H9 (cell line): ENCODE data around the gene DIP2A. TPM values are rescaled to one million over a fixed set of nuclear protein-coding genes. Genes with fewer than 3 reads are reported as not detected.

Experiments used
- DNase-seq: peaks from one replicate; pipeline ENCODE4 v3.0.0-alpha.2; 2017
- H2AFZ ChIP-seq: one replicate; pipeline ENCODE4 v1.6.1; 2013; ENCODE audit warnings: mild to moderate bottlenecking, low read length, control low read depth, moderate library complexity
- H2AK5ac ChIP-seq: 2 replicates; pipeline ENCODE4 v1.6.1; 2013; ENCODE audit warnings: low read length, control low read depth, mixed read lengths; ENCODE audit not compliant: insufficient read length
- H2BK120ac ChIP-seq: one replicate; pipeline ENCODE4 v1.6.1; 2013; ENCODE audit warnings: low read depth, mild to moderate bottlenecking, low read length, control low read depth, inconsistent platforms; ENCODE audit not compliant: poor library complexity, severe bottlenecking
- H2BK12ac ChIP-seq: 2 replicates; pipeline ENCODE4 v1.6.1; 2013; ENCODE audit warnings: low read length, control low read depth, mixed read lengths, low read depth; ENCODE audit not compliant: insufficient read length
- H2BK15ac ChIP-seq: 2 replicates; pipeline ENCODE4 v1.6.1; 2013; ENCODE audit warnings: low read depth, low read length, control low read depth
- H2BK20ac ChIP-seq: one replicate; pipeline ENCODE4 v1.6.1; 2013; ENCODE audit warnings: low read depth, mild to moderate bottlenecking, low read length, control low read depth, inconsistent platforms; ENCODE audit not compliant: poor library complexity, severe bottlenecking
- H2BK5ac ChIP-seq: 2 replicates; pipeline ENCODE4 v1.6.1; 2013; ENCODE audit warnings: low read length, control low read depth, mixed read lengths; ENCODE audit not compliant: insufficient read length
- H3K14ac ChIP-seq: 2 replicates; pipeline ENCODE4 v1.6.1; 2013; ENCODE audit warnings: low read length, control low read depth; ENCODE audit not compliant: insufficient read depth
- H3K18ac ChIP-seq: 2 replicates; pipeline ENCODE4 v1.6.1; 2013; ENCODE audit warnings: low read depth, mild to moderate bottlenecking, mixed read lengths, low read length, control low read depth; ENCODE audit not compliant: insufficient read length
- H3K23ac ChIP-seq: 2 replicates; pipeline ENCODE4 v1.6.1; 2013; ENCODE audit warnings: low read length, control low read depth, mixed read lengths, low read depth; ENCODE audit not compliant: insufficient read length
- H3K23me2 ChIP-seq: 2 replicates; pipeline ENCODE4 v1.6.1; 2013; ENCODE audit warnings: low read depth, mild to moderate bottlenecking, mixed read lengths, low read length, control low read depth; ENCODE audit not compliant: insufficient read length, poor library complexity, severe bottlenecking
- H3K27ac ChIP-seq: 2 replicates; pipeline ENCODE4 v1.5.1; 2013; ENCODE audit warnings: low read length, control low read depth, mixed read lengths, low read depth; ENCODE audit not compliant: insufficient read length
- H3K27me3 ChIP-seq: 2 replicates; pipeline ENCODE4 v1.6.1; 2013; ENCODE audit warnings: low read length, control low read depth, inconsistent platforms; ENCODE audit not compliant: insufficient read depth
- H3K4ac ChIP-seq: 2 replicates; pipeline ENCODE4 v1.6.1; 2013; ENCODE audit warnings: low read depth, mild to moderate bottlenecking, control low read depth, inconsistent platforms, low read length, moderate library complexity
- H3K4me1 ChIP-seq: 2 replicates; pipeline ENCODE4 v1.6.1; 2013; ENCODE audit warnings: low read length, control low read depth, inconsistent platforms; ENCODE audit not compliant: insufficient read depth
- H3K4me2 ChIP-seq: 2 replicates; pipeline ENCODE4 v1.6.1; 2013; ENCODE audit warnings: low read length, control low read depth, mixed read lengths; ENCODE audit not compliant: insufficient read length, insufficient read depth
- H3K56ac ChIP-seq: 2 replicates; pipeline ENCODE4 v1.6.1; 2013; ENCODE audit warnings: low read depth, mild to moderate bottlenecking, mixed read lengths, low read length, control low read depth; ENCODE audit not compliant: insufficient read length
- H3K79me1 ChIP-seq: 2 replicates; pipeline ENCODE4 v1.6.1; 2013; ENCODE audit warnings: low read depth, mild to moderate bottlenecking, moderate library complexity, low read length, control low read depth, inconsistent platforms; ENCODE audit not compliant: insufficient read depth, poor library complexity, severe bottlenecking
- H3K79me2 ChIP-seq: 2 replicates; pipeline ENCODE4 v1.6.1; 2013; ENCODE audit warnings: low read length, control low read depth, inconsistent platforms; ENCODE audit not compliant: insufficient read depth
- H3K9ac ChIP-seq: 2 replicates; pipeline ENCODE4 v1.6.1; 2013; ENCODE audit warnings: low read length, control low read depth, mixed read lengths; ENCODE audit not compliant: insufficient read length; ENCODE audit errors: extremely low read depth
- H3K9me3 ChIP-seq: one replicate; pipeline ENCODE4 v1.6.1; 2013; ENCODE audit warnings: low read depth, low read length, inconsistent platforms; ENCODE audit not compliant: control insufficient read depth
- H3T11ph ChIP-seq: one replicate; pipeline ENCODE4 v1.6.1; 2013; ENCODE audit warnings: mild to moderate bottlenecking, low read length, control low read depth, inconsistent platforms
- H4K20me1 ChIP-seq: one replicate; pipeline ENCODE4 v1.6.1; 2013; ENCODE audit not compliant: control insufficient read depth, insufficient read length, insufficient read depth
- H4K5ac ChIP-seq: 2 replicates; pipeline ENCODE4 v1.6.1; 2013; ENCODE audit warnings: low read depth, mild to moderate bottlenecking, mixed read lengths, low read length, control low read depth; ENCODE audit not compliant: insufficient read length
- H4K8ac ChIP-seq: replicated peaks from 2 replicates; pipeline ENCODE4 v1.6.1; 2013; ENCODE audit warnings: low read length, control low read depth, mixed read lengths, low read depth; ENCODE audit not compliant: insufficient read length
- H4K91ac ChIP-seq: 2 replicates; pipeline ENCODE4 v1.6.1; 2013; ENCODE audit warnings: low read depth, mild to moderate bottlenecking, moderate library complexity, mixed read lengths, low read length, control low read depth; ENCODE audit not compliant: insufficient read length
- H3K27ac Mint-ChIP-seq, 3 experiments: 2 replicates in 2 of 3; 3 replicates in 1 of 3; pipeline ENCODE4 v1.8.0; 2020 to 2021; ENCODE audit warnings: mixed read lengths in 3 of 3, mild to moderate bottlenecking in 1 of 3, moderate library complexity in 1 of 3
- H3K27me3 Mint-ChIP-seq: 2 replicates; pipeline ENCODE4 v1.8.0; 2021; ENCODE audit warnings: low read depth, mild to moderate bottlenecking, moderate library complexity, mixed read lengths
- H3K36me3 Mint-ChIP-seq, 3 experiments: 2 replicates in 2 of 3; 3 replicates in 1 of 3; pipeline ENCODE4 v1.8.0; 2020 to 2021; ENCODE audit warnings: low read depth in 3 of 3, mixed read lengths in 3 of 3; ENCODE audit not compliant: insufficient read depth in 1 of 3
- H3K4me1 Mint-ChIP-seq, 2 experiments: 2 replicates each; pipeline ENCODE4 v1.8.0; 2020; ENCODE audit warnings: mixed read lengths in 2 of 2
- H3K4me3 Mint-ChIP-seq, 2 experiments: 2 replicates in 1 of 2; 3 replicates in 1 of 2; pipeline ENCODE4 v1.8.0; 2020 to 2021; ENCODE audit warnings: mild to moderate bottlenecking in 2 of 2, mixed read lengths in 2 of 2, moderate library complexity in 1 of 2
- H3K9me3 Mint-ChIP-seq, 2 experiments: 2 replicates in 1 of 2; 3 replicates in 1 of 2; pipeline ENCODE4 v1.8.0; 2020; ENCODE audit warnings: mild to moderate bottlenecking in 2 of 2, mixed read lengths in 2 of 2, moderate library complexity in 1 of 2
- WGBS: extraction: QIAGEN DNeasy Blood & Tissue Kit; methylation state at CpG from one replicate; pipeline ENCODE4 v1.1.7; 2013; ENCODE audit warnings: missing lambda C conversion rate, low lambda C conversion rate, mixed read lengths; ENCODE audit not compliant: insufficient read length; ENCODE audit errors: extremely low coverage; 5-methylcytosine and 5-hydroxymethylcytosine counted together
- total RNA-seq: library from RNA; stranded (reverse); gene quantifications from 2 replicates; pipeline ENCODE4 v1.2.1, GENCODE V29; 2021
- TF ChIP-seq, protein P1 (sequence below): fragments of 200-600 bp; sonication (generic); conservative IDR thresholded peaks from 3 replicates; pipeline ENCODE4 v1.8.0; 2021; ENCODE audit warnings: antibody characterized with exemption, mild to moderate bottlenecking

Gene DIP2A
- total RNA-seq, 1 experiment from 2014 or later = 25.2 TPM

DNA sequence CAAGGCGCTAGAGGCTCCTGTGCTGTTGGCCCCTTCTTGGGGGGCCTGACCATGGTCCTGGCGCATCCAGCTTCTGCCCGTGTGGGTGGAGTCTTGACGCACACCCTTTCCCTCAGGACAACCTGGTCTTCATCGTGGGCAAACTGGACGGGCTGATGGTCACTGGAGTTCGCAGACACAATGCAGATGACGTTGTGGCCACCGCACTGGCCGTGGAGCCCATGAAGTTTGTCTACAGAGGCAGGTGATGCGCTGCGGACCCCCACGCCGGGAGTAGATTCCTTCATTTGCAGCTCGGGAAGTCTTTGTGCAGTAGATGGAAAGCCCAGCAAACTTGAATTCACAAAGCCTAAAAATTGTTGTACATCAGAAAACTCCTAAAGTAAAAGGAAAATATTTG is 88.1 kb downstream of the DIP2A start:
- no peak overlapping the region for H4K5ac ChIP-seq
- H3K9me3 ChIP-seq = no peaks in the 10 kb centered on the region
- TF ChIP-seq, protein P1, sequence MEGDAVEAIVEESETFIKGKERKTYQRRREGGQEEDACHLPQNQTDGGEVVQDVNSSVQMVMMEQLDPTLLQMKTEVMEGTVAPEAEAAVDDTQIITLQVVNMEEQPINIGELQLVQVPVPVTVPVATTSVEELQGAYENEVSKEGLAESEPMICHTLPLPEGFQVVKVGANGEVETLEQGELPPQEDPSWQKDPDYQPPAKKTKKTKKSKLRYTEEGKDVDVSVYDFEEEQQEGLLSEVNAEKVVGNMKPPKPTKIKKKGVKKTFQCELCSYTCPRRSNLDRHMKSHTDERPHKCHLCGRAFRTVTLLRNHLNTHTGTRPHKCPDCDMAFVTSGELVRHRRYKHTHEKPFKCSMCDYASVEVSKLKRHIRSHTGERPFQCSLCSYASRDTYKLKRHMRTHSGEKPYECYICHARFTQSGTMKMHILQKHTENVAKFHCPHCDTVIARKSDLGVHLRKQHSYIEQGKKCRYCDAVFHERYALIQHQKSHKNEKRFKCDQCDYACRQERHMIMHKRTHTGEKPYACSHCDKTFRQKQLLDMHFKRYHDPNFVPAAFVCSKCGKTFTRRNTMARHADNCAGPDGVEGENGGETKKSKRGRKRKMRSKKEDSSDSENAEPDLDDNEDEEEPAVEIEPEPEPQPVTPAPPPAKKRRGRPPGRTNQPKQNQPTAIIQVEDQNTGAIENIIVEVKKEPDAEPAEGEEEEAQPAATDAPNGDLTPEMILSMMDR = no peak
- no peak overlapping the region for H3K23ac ChIP-seq
- no peak overlapping the region for H2AFZ ChIP-seq
- no peak overlapping the region for H4K91ac ChIP-seq
- no peaks in the 10 kb centered on the region for H3K23me2 ChIP-seq
- no peak overlapping the region; the same call in 1 of the 2 replicates for H3K14ac ChIP-seq
- H3K4me2 ChIP-seq = no peak overlapping the region
- no peaks in the 10 kb centered on the region for H3K79me1 ChIP-seq
- H3K36me3 Mint-ChIP-seq = peaks cover 15 to 70% (median 62%) of the 10 kb centered on the region in 3 experiments; a peak in 6 of 7 replicates
- no peak overlapping the region; a peak in 1 of 7 replicates for H3K27ac Mint-ChIP-seq
- H2BK5ac ChIP-seq = no peak overlapping the region
- no peak overlapping the region for H2BK120ac ChIP-seq
- no peaks in the 10 kb centered on the region; a peak in 1 of 5 replicates for H3K9me3 Mint-ChIP-seq
- WGBS = no CpG with 5 or more reads among the region's 15 CpGs
- no peak overlapping the region for H3K56ac ChIP-seq
- H2BK12ac ChIP-seq = no peak overlapping the region
- H4K20me1 ChIP-seq = no peaks in the 10 kb centered on the region
- no peak overlapping the region for H3K4me3 Mint-ChIP-seq
- no peaks in the 10 kb centered on the region for H3K27me3 Mint-ChIP-seq
- H2BK15ac ChIP-seq = no peak overlapping the region
- no peaks in the 10 kb centered on the region for H3K4me1 ChIP-seq
- no peaks in the 10 kb centered on the region for H3K79me2 ChIP-seq
- peaks cover 6 to 9% of the 10 kb centered on the region in 2 experiments for H3K4me1 Mint-ChIP-seq
- H3K18ac ChIP-seq = no peak overlapping the region
- no peak overlapping the region for H2BK20ac ChIP-seq
- no peak overlapping the region for H3K4ac ChIP-seq
- H3K9ac ChIP-seq = no peak overlapping the region
- no peak overlapping the region for H2AK5ac ChIP-seq
- no peak for DNase-seq
- no peaks in the 10 kb centered on the region for H3K27me3 ChIP-seq
- H4K8ac ChIP-seq = no peak overlapping the region
- no peak overlapping the region for H3K27ac ChIP-seq
- no peak overlapping the region for H3T11ph ChIP-seq
